Measurements from ENCODE around the gene LRMDA. TPM values are rescaled to one million over a fixed set of nuclear protein-coding genes. Genes with fewer than 3 reads are reported as not detected.
A peak's percentile ranks its signal among the peaks of the same experiment; 100 is the strongest.

Gene LRMDA
- total RNA-seq, 1 donor from 2014 or later, result 29.9 TPM

DNA sequence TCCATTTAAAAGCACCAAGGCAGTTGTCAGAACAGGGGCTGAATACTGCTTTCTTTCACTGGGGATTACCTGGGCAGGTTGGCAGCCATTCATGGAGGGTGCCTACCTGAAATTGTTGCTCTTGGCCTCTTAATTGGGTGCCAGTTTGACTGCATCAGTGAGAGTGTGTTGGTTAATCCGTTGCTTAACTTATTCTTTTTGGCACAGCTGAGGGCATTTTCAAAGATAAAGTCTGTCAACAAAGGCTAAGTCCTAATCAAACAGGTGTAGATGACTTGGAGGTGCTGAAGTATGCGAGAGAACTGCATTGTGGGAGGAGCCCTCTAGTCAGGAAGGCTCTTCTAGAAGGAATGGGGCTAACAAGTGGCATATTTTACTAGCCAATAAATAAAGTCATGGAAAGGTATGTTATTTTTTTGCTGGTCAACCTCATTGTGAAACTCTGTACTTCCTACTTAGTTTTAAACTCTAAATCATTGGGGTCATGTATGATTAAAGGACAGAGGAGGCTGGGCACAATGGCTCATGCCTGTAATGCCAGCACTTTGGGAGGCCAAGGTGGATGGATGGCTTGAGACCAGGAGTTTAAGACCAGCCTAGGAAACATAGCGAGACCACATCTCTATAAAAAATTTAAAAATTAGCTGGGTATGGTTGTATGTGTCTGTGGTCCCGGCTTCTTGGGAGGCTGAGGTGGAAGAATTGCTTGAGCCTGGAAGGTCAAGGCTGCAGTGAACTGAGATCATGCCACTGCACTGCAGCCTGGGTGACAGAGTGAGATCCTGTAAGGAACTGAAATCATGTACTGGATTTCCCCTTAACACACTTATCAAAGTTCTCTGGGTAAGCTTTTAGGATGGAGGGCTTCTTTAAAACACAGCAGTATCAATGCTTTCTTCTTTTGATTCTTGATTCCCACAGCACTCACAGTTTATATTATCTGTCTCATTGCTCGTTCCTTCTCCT is 134.1 kb downstream of the LRMDA start:
- ATAC-seq, result peak; percentile 97 to 99
- Histone ChIP-seq H3K4me1 (peaks cover 10% of the 10 kb centered on the region), H3K4me3 (no peak overlapping the region), H3K27me3 (ENCODE audit: low read depth) (no peaks in the 10 kb centered on the region), H3K9me3 (no peaks in the 10 kb centered on the region), H3K36me3 (no peaks in the 10 kb centered on the region), H3K27ac (no peak overlapping the region)
- DNase-seq, result no peak
- TF ChIP-seq, protein P1, sequence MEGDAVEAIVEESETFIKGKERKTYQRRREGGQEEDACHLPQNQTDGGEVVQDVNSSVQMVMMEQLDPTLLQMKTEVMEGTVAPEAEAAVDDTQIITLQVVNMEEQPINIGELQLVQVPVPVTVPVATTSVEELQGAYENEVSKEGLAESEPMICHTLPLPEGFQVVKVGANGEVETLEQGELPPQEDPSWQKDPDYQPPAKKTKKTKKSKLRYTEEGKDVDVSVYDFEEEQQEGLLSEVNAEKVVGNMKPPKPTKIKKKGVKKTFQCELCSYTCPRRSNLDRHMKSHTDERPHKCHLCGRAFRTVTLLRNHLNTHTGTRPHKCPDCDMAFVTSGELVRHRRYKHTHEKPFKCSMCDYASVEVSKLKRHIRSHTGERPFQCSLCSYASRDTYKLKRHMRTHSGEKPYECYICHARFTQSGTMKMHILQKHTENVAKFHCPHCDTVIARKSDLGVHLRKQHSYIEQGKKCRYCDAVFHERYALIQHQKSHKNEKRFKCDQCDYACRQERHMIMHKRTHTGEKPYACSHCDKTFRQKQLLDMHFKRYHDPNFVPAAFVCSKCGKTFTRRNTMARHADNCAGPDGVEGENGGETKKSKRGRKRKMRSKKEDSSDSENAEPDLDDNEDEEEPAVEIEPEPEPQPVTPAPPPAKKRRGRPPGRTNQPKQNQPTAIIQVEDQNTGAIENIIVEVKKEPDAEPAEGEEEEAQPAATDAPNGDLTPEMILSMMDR (IDR thresholded peaks at IDR 0.05), result no peak
- intact Hi-C loops (cut with DNase I), result no loop called here

DNA sequence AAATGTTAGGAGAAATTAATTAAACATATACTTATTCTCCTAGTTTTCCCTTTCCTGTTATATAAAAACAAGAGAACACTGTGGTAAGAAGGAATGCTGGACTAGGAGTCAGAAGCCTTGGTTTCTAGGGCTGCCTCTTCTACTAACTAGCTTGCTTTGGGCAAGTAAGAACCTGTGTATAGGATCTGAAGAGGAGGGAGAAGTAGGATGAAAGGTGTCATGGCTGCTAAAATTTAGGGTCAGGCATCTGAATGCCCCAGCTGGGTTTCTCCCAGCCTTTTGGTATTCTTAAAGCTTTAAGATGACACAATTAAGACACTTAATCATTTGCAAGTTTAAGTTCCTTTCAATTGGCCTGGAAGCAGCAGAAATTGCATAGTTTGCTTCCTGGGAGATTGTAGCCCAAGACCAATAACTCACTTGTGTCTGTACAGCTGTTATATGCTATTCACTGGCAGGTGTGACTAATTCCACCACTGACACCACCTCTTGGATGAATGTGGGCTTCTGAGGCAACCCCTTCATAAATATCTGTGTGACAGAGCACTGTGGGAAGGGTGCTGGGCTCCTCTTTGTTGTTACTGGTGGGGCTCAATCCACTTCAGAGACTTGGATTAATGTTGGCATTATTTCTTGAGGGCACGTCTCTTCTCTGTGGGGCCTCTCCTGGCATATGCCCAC is 137.2 kb downstream of the LRMDA start:
- H3K4me1 ChIP-seq, result peaks cover 10% of the 10 kb centered on the region
- no peaks in the 10 kb centered on the region for H3K27me3 ChIP-seq (ENCODE audit: low read depth)
- intact Hi-C loops (cut with DNase I), result no loop called here
- H3K9me3 ChIP-seq, result peaks cover 21% of the 10 kb centered on the region
- no peak overlapping the region for H3K27ac ChIP-seq
- no peaks in the 10 kb centered on the region for H3K36me3 ChIP-seq
- TF ChIP-seq, protein P1 (IDR thresholded peaks at IDR 0.05), result no peak
- H3K4me3 ChIP-seq, result no peak overlapping the region
- ATAC-seq (no peak), DNase-seq (no peak)

DNA sequence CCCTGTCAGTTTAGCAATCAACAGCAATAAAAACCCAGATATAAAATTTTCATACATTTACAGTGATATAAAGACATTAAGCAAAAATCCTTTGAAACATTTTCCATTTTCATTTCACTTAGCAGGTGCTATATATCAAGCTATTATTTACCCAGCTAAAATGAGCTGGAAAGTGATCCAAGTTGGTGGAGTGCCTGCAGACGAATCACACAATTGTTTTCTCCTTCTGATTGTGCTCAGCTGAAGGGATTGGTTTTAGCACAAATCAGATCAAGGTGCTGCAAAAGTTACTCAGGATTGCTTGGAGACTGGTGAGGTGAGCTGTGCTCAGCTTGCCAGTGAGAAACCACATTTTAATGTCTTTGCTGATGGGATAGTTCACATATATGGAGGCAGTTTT is 138.1 kb downstream of the LRMDA start:
- ATAC-seq, result no peak
- intact Hi-C loops (cut with DNase I), result no loop called here
- Histone ChIP-seq H3K27me3 (ENCODE audit: low read depth) (no peaks in the 10 kb centered on the region), H3K36me3 (no peaks in the 10 kb centered on the region), H3K4me1 (peaks cover 10% of the 10 kb centered on the region), H3K4me3 (no peak overlapping the region), H3K27ac (no peak overlapping the region), H3K9me3 (peaks cover 21% of the 10 kb centered on the region)
- no peak for DNase-seq
- TF ChIP-seq, protein P1 (IDR thresholded peaks at IDR 0.05), result no peak

DNA sequence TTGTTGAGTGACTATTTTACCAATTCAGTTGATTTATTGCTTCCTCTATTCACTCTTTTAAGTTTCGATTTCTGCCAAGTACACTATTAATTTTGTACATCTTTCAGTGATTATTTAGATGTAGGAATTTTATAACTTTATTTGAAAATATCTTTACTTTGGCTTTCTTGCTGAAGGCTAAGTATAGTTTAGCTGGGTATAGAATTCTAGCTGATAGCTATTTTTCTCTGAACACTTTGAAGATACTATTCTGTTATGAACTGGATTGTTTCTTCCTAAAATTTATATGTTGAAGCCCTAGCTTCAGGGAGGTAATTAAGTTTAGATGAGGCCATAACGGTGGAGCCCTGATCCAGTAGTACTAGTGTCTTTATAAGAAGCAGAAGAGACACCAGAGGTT is 141.1 kb downstream of the LRMDA start:
- intact Hi-C loops (cut with DNase I), result no loop called here
- Histone ChIP-seq H3K9me3 (peaks cover 21% of the 10 kb centered on the region), H3K27me3 (ENCODE audit: low read depth) (no peaks in the 10 kb centered on the region), H3K4me1 (no peaks in the 10 kb centered on the region), H3K36me3 (no peaks in the 10 kb centered on the region), H3K27ac (no peak overlapping the region), H3K4me3 (no peak overlapping the region)
- ATAC-seq, result no peak
- no peak for DNase-seq
- TF ChIP-seq, protein P1 (IDR thresholded peaks at IDR 0.05), result no peak

DNA sequence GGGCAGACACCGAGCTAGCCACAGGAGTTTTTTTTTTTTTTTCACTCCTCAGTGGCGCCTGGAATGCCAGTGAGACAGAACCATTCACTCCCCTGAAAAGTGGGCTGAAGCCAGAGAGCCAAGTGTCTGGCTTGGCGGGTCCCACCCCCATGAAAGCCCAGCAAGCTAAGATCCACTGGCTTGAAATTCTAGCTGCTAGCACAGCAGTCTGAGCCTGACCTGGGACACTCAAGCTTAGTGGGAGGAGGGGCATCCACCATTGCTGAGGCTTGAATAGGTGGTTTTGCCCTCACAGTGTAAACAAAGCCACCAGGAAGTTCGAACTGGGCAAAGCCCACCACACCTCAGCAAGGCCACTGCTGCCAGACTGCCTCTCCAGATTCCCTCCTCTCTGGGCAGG is 144.5 kb downstream of the LRMDA start:
- intact Hi-C loops (cut with DNase I), result no loop called here
- H3K27me3 ChIP-seq (ENCODE audit: low read depth), result no peaks in the 10 kb centered on the region
- TF ChIP-seq, protein P1 (IDR thresholded peaks at IDR 0.05), result no peak
- H3K27ac ChIP-seq, result no peak overlapping the region
- H3K9me3 ChIP-seq, result peaks cover 29% of the 10 kb centered on the region
- no peak overlapping the region for H3K4me3 ChIP-seq
- DNase-seq (no peak), ATAC-seq (no peak)
- H3K4me1 ChIP-seq, result no peaks in the 10 kb centered on the region
- no peaks in the 10 kb centered on the region for H3K36me3 ChIP-seq
